HPDE6-E6E7 (cell line): ENCODE data around the gene MOK.

ENCODE experiments used
- DNase-seq: peaks from one replicate; pipeline ENCODE4 v3.0.0; 2011; ENCODE audit warnings: missing footprints; ENCODE audit errors: extremely low spot score

MOK gene

GRCh38 chr14:102205560-102205959 lies 99.4 kb downstream of the MOK start:
- no peak for DNase-seq

- no peak for DNase-seq
Measured at GRCh38 chr14:102203382-102203781, 101.6 kb downstream of the MOK start.

GRCh38 chr14:102202944-102203343 lies 102.0 kb downstream of the MOK start:
- no peak for DNase-seq

GRCh38 chr14:102201776-102202175 lies 103.2 kb downstream of the MOK start:
- no peak for DNase-seq

- DNase-seq, result no peak
Measured at GRCh38 chr14:102201353-102201738, 103.6 kb downstream of the MOK start.

- DNase-seq, result no peak
Measured at GRCh38 chr14:102200690-102201352, 104.1 kb downstream of the MOK start.

GRCh38 chr14:102197317-102197853 lies 107.6 kb downstream of the MOK start:
- DNase-seq, result no peak

- DNase-seq, result no peak
Measured at GRCh38 chr14:102196902-102197230, 108.1 kb downstream of the MOK start.

- DNase-seq, result no peak
Measured at GRCh38 chr14:102196039-102196901, 108.7 kb downstream of the MOK start.

- DNase-seq, result no peak
Measured at GRCh38 chr14:102195446-102195845, 109.5 kb downstream of the MOK start.

- DNase-seq, result no peak
Measured at GRCh38 chr14:102194856-102195255, 110.1 kb downstream of the MOK start.

- DNase-seq, result no peak
Measured at GRCh38 chr14:102192840-102193502, 112.0 kb downstream of the MOK start.

- DNase-seq, result no peak
Measured at GRCh38 chr14:102189874-102190273, 115.1 kb downstream of the MOK start.

- DNase-seq, result no peak
Measured at GRCh38 chr14:102188187-102188586, 116.8 kb downstream of the MOK start.

- DNase-seq, result no peak
Measured at GRCh38 chr14:102187568-102188001, 117.4 kb downstream of the MOK start.

- DNase-seq, result peak; percentile 76
Measured at GRCh38 chr14:102187044-102187443, 117.9 kb downstream of the MOK start.

GRCh38 chr14:102185360-102185759 lies 119.6 kb downstream of the MOK start:
- no peak for DNase-seq

GRCh38 chr14:102184316-102185035 lies 120.5 kb downstream of the MOK start:
- no peak for DNase-seq

- no peak for DNase-seq
Measured at GRCh38 chr14:102183886-102184285, 121.1 kb downstream of the MOK start.

GRCh38 chr14:102182936-102183619 lies 121.9 kb downstream of the MOK start:
- DNase-seq, result no peak

GRCh38 chr14:102182190-102182589 lies 122.8 kb downstream of the MOK start:
- DNase-seq, result no peak
